ENCODE measurements around the gene MIER2.

- TF ChIP-seq RFX5 (IDR thresholded peaks at IDR 0.05) (no peak), POLR2A (IDR thresholded peaks at IDR 0.05; ENCODE audit: low read length) (no peak), EP300 (IDR thresholded peaks at IDR 0.05) (no peak), CTCF (IDR thresholded peaks at IDR 0.05) (no peak), MAX (IDR thresholded peaks at IDR 0.05) (no peak), PHF8 (IDR thresholded peaks at IDR 0.05; ENCODE audit: borderline replicate concordance, low read depth) (no peak), REST (IDR thresholded peaks at IDR 0.05) (no peak), SMC3 (IDR thresholded peaks at IDR 0.05) (no peak), NFE2L2 (conservative IDR thresholded peaks at IDR 0.05; ENCODE audit: low read length) (no peak), EHMT2 (IDR thresholded peaks at IDR 0.05; ENCODE audit: low read depth) (no peak), ZSCAN20 (CRISPR knock-in tag; IDR thresholded peaks at IDR 0.05) (no peak), RAD21 (conservative IDR thresholded peaks at IDR 0.05 in 1 of 2, IDR thresholded peaks at IDR 0.05 in 1 of 2) (no peak)
Measured at GRCh38 chr19:391726-392374, 47.3 kb upstream of the MIER2 start.

Data from A549 (cell line).